T47D (cell line): ENCODE measurements around the gene CGN.

Experiments
- DNase-seq, 2 experiments: peaks; one replicate each; pipeline versions ENCODE4 v3.0.0 to v3.0.0-alpha.2; 2011 to 2012; ENCODE audit warnings: low read depth in 1 of 2, low spot score in 1 of 2
- JUND ChIP-seq: IDR thresholded peaks from 2 replicates; pipeline ENCODE4 v1.6.1; 2012; ENCODE audit warnings: low read depth
- in situ Hi-C: cut with HindIII; loops from 2 replicates; pipeline ENCODE4 v1.10.0; 2016; ENCODE audit warnings: low sequenced_read_pairs, low pct_unique_long_range_greater_than_20kb

CGN gene

DNA sequence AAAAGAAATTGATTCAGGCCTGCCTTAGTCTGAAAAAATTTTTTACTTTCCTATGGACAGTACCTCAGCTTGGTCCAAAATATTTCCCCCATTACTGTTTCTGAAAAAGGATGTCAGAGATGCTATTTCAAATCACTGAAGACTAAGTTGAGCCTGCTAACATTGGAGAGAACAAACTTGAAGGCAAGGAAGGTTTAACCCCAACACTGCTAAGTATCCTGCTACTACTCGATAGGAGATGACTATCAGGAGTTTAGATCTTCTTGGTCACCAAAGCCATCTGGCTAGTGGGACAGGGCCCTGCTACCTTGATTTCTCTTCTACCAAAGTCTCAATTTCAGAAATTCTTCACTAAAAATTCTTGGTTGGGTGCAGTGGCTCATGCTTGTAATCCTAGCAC lies 29.2 kb upstream of the CGN start:
- no peak for DNase-seq
- TF ChIP-seq JUND: no peak
- in situ Hi-C loops: no loop called here

GRCh38 chr1:151485685-151486255 lies 25.4 kb upstream of the CGN start:
- DNase-seq: no peak
- TF ChIP-seq JUND: no peak
- in situ Hi-C loops: no loop called here

GRCh38 chr1:151486557-151486956 lies 24.6 kb upstream of the CGN start:
- TF ChIP-seq JUND: no peak

DNA sequence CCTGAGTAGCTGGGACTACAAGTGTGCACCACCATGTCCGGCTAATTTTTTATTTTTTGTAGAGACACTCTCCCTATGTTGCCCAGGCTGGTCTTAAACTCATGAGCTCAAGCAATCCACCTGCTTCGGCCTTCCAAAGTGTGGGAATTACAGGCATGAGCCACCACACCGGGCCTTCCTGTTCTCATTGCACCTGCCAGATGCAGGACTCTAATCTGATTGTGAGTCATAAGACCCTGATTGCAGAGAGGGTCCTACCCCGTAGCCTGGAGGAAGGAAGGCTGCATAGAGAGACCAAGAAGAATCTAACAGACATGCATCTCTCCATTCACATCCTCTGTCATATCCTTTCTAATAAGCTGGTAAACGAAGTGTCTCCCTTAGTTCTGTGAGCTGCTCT lies 19.5 kb upstream of the CGN start:
- in situ Hi-C loops: no loop called here
- TF ChIP-seq JUND: no peak
- no peak for DNase-seq

More at GRCh38 chr1:151486557-151486956, 24.6 kb upstream of the CGN start:
- in situ Hi-C loops: no loop called here
- DNase-seq: no peak

- TF ChIP-seq JUND: no peak
- in situ Hi-C loops: no loop called here
- DNase-seq: no peak
These were observed 19.1 kb upstream of the CGN start for GRCh38 chr1:151492120-151492519.

DNA sequence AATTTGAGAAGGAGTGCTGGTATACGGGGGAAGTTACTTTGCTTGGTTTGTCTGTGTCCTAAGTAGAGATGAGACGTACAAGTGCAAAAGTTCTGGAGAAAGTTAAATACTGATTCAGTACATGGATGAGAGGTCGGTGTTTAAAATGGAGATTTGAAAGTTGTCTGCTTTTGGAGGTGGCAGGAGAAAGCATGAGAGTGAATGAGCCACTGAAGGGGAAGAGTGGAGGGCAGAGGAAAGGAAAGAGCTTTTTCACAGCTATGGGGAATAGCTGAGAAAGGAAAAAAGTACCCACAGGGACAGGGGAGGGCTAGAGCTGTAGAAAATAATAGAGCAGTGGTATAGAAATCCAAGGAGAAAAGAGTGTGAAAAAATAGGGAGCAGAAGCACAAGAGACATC lies 18.1 kb upstream of the CGN start:
- no peak for DNase-seq
- no peak for TF ChIP-seq JUND
- in situ Hi-C loops: no loop called here

GRCh38 chr1:151494741-151495281 lies 16.4 kb upstream of the CGN start:
- no peak for TF ChIP-seq JUND
- peak in 1 of 2 experiments; percentile 33 for DNase-seq
- in situ Hi-C loops: no loop called here

- TF ChIP-seq JUND: no peak
- DNase-seq: no peak
- in situ Hi-C loops: no loop called here
These were observed 15.9 kb upstream of the CGN start for GRCh38 chr1:151495316-151495715.

DNA sequence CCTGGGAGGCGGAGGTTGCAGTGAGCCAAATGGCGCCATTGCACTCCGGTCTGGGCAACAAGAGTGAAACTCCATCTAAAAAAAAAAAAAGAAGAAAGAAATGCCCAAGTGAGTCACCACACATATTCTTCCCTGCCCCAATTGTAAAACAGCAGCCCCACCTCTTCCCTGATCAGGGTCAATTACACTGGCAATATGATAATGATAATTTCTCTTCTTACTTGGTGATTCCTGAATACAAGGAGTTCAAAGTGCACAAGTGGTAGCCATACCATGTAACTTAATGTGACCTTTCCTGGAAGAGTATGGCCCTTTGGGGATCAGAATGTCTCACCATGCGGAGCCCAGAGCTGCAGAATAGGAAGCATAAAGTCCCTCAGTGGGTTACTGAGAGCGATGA lies 11.8 kb upstream of the CGN start:
- in situ Hi-C loops: no loop called here
- no peak for TF ChIP-seq JUND
- no peak for DNase-seq

GRCh38 chr1:151499930-151500329 lies 11.3 kb upstream of the CGN start:
- no peak for TF ChIP-seq JUND
- in situ Hi-C loops: no loop called here

GRCh38 chr1:151501474-151501873 lies 9.7 kb upstream of the CGN start:
- in situ Hi-C loops: no loop called here
- no peak for TF ChIP-seq JUND
- peak in 1 of 2 experiments; percentile 41 for DNase-seq

More at GRCh38 chr1:151499930-151500329, 11.3 kb upstream of the CGN start:
- no peak for DNase-seq

- no peak for TF ChIP-seq JUND
- no peak for DNase-seq
- in situ Hi-C loops: no loop called here
These were observed 9.0 kb upstream of the CGN start for GRCh38 chr1:151502035-151502700.
